HG03139 (cell line): ENCODE measurements around the gene PPP1R1A.

ENCODE experiments used
- ATAC-seq: cut with Tn5 transposase; IDR thresholded peaks from one replicate; pipeline ENCODE4 v1.9.1; 2021; ENCODE audit not compliant: unreplicated experiment

PPP1R1A gene

GRCh38 chr12:54572881-54573280 is 15.6 kb downstream of the PPP1R1A start:
- no peak for ATAC-seq

- no peak for ATAC-seq
Observed at GRCh38 chr12:54571193-54572188, 17.0 kb downstream of the PPP1R1A start.

- ATAC-seq = no peak
Observed at GRCh38 chr12:54569995-54570528, 18.4 kb downstream of the PPP1R1A start.

GRCh38 chr12:54569072-54569471 is 19.4 kb downstream of the PPP1R1A start:
- no peak for ATAC-seq

GRCh38 chr12:54566792-54567191 is 21.7 kb downstream of the PPP1R1A start:
- ATAC-seq = no peak

- ATAC-seq = no peak
Observed at GRCh38 chr12:54565986-54566544, 22.4 kb downstream of the PPP1R1A start.

- no peak for ATAC-seq
Observed at GRCh38 chr12:54565310-54565985, 23.0 kb downstream of the PPP1R1A start.

GRCh38 chr12:54564768-54565167 is 23.7 kb downstream of the PPP1R1A start:
- ATAC-seq = no peak

GRCh38 chr12:54563787-54564186 is 24.7 kb downstream of the PPP1R1A start:
- no peak for ATAC-seq

GRCh38 chr12:54562750-54563356 is 25.6 kb downstream of the PPP1R1A start:
- ATAC-seq = no peak

- ATAC-seq = no peak
Observed at GRCh38 chr12:54561164-54561563, 27.3 kb downstream of the PPP1R1A start.

- ATAC-seq = peak; percentile 100
Observed at GRCh38 chr12:54560374-54560858, 28.0 kb downstream of the PPP1R1A start.

GRCh38 chr12:54558759-54559158 is 29.7 kb downstream of the PPP1R1A start:
- no peak for ATAC-seq

GRCh38 chr12:54558311-54558710 is 30.1 kb downstream of the PPP1R1A start:
- ATAC-seq = no peak

GRCh38 chr12:54555670-54556257 is 32.7 kb downstream of the PPP1R1A start:
- no peak for ATAC-seq

GRCh38 chr12:54549774-54550451 is 38.5 kb downstream of the PPP1R1A start:
- ATAC-seq = peak; percentile 22

GRCh38 chr12:54546511-54546910 is 41.9 kb downstream of the PPP1R1A start:
- ATAC-seq = no peak

GRCh38 chr12:54544743-54545142 is 43.7 kb downstream of the PPP1R1A start:
- no peak for ATAC-seq

GRCh38 chr12:54543526-54543925 is 44.9 kb downstream of the PPP1R1A start:
- ATAC-seq = no peak

GRCh38 chr12:54541751-54542290 is 46.6 kb downstream of the PPP1R1A start:
- no peak for ATAC-seq
